Body of pancreas (tissue), 4 donors: ENCODE data around the gene PLCB1.

Experiments used
- POLR2A ChIP-seq, 3 donors: fragments of 450-650 bp; IDR thresholded peaks; one replicate each; pipeline ENCODE4 v1.6.1; 2016; ENCODE audit warnings: antibody characterized with exemption in 3 of 3, mild to moderate bottlenecking in 2 of 3
- TF ChIP-seq, protein P1 (sequence below), 7 experiments: fragments of 450-650 bp in 4 of 7; fragments of 200-600 bp in 3 of 7; sonication (generic) in 3 of 7; IDR thresholded peaks; one replicate each; pipeline ENCODE4 v1.5.1; 2016 to 2019; ENCODE audit warnings: antibody characterized with exemption in 7 of 7

GRCh38 chr20:8670207-8670892 is 538.3 kb downstream of the PLCB1 start:
- TF ChIP-seq POLR2A (IDR thresholded peaks at IDR 0.05), result no peak
- TF ChIP-seq, protein P1, sequence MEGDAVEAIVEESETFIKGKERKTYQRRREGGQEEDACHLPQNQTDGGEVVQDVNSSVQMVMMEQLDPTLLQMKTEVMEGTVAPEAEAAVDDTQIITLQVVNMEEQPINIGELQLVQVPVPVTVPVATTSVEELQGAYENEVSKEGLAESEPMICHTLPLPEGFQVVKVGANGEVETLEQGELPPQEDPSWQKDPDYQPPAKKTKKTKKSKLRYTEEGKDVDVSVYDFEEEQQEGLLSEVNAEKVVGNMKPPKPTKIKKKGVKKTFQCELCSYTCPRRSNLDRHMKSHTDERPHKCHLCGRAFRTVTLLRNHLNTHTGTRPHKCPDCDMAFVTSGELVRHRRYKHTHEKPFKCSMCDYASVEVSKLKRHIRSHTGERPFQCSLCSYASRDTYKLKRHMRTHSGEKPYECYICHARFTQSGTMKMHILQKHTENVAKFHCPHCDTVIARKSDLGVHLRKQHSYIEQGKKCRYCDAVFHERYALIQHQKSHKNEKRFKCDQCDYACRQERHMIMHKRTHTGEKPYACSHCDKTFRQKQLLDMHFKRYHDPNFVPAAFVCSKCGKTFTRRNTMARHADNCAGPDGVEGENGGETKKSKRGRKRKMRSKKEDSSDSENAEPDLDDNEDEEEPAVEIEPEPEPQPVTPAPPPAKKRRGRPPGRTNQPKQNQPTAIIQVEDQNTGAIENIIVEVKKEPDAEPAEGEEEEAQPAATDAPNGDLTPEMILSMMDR (IDR thresholded peaks at IDR 0.05), result no peak
